SKM-1 treated with dmso at 0.1 percent for 144 hours (cell line): ENCODE data around the gene TNC.

Experiments used
- DNase-seq: peaks from one replicate; lab custom pipeline; 2025; ENCODE audit not compliant: unreplicated experiment; lab: John Stamatoyannopoulos, UW

TNC gene

GRCh38 chr9:115117999-115118878, at the start of gene TNC:
TNC (minus strand) TSS chr9:115118157; CDS start chr9:115091018, 27,139 bp downstream.
- no peak for DNase-seq

- DNase-seq = no peak
These were observed 49.2 kb upstream of the TNC start for GRCh38 chr9:115167175-115167574.

- no peak for DNase-seq
These were observed 47.3 kb upstream of the TNC start for GRCh38 chr9:115165233-115165632.

- DNase-seq = no peak
These were observed 46.6 kb upstream of the TNC start for GRCh38 chr9:115164511-115164974.

- no peak for DNase-seq
These were observed 45.0 kb upstream of the TNC start for GRCh38 chr9:115162946-115163345.

- no peak for DNase-seq
These were observed 43.5 kb upstream of the TNC start for GRCh38 chr9:115161446-115161845.

- no peak for DNase-seq
These were observed 40.9 kb upstream of the TNC start for GRCh38 chr9:115158661-115159481.

- no peak for DNase-seq
These were observed 39.3 kb upstream of the TNC start for GRCh38 chr9:115157245-115157674.

GRCh38 chr9:115155037-115155436, 37.1 kb upstream of the TNC start:
- no peak for DNase-seq

GRCh38 chr9:115154617-115155016, 36.7 kb upstream of the TNC start:
- DNase-seq = no peak

GRCh38 chr9:115152281-115152820, 34.4 kb upstream of the TNC start:
- DNase-seq = no peak

GRCh38 chr9:115148721-115149120, 30.8 kb upstream of the TNC start:
- DNase-seq = no peak

- no peak for DNase-seq
These were observed 28.6 kb upstream of the TNC start for GRCh38 chr9:115146581-115147021.

- DNase-seq = no peak
These were observed 26.7 kb upstream of the TNC start for GRCh38 chr9:115144706-115145105.

- no peak for DNase-seq
These were observed 25.7 kb upstream of the TNC start for GRCh38 chr9:115143689-115144088.

- no peak for DNase-seq
These were observed 24.7 kb upstream of the TNC start for GRCh38 chr9:115142517-115143270.

GRCh38 chr9:115142090-115142489, 24.1 kb upstream of the TNC start:
- no peak for DNase-seq

- no peak for DNase-seq
These were observed 23.7 kb upstream of the TNC start for GRCh38 chr9:115141612-115142011.

- no peak for DNase-seq
These were observed 20.2 kb upstream of the TNC start for GRCh38 chr9:115138151-115138550.

GRCh38 chr9:115137526-115137925, 19.6 kb upstream of the TNC start:
- DNase-seq = no peak
